Chondrocyte (in vitro differentiated cells): ENCODE data around the gene SHB. TPM values are rescaled to one million over a fixed set of nuclear protein-coding genes. Genes with fewer than 3 reads are reported as not detected.

Experiments
- DNase-seq: peaks from one replicate; pipeline ENCODE4 v3.0.0; 2021; ENCODE audit warnings: mixed read lengths, low spot score
- H3K27ac Mint-ChIP-seq: one replicate; pipeline ENCODE4 v1.8.0; 2021; ENCODE audit warnings: mild to moderate bottlenecking, moderate library complexity, mixed read lengths; ENCODE audit not compliant: unreplicated experiment
- H3K27me3 Mint-ChIP-seq: 2 replicates; pipeline ENCODE4 v1.8.0; 2021; ENCODE audit warnings: low read depth, mixed read lengths
- H3K36me3 Mint-ChIP-seq: 2 replicates; pipeline ENCODE4 v1.8.0; 2021; ENCODE audit warnings: low read depth, mixed read lengths
- H3K4me1 Mint-ChIP-seq: 2 replicates; pipeline ENCODE4 v1.8.0; 2021; ENCODE audit warnings: low read depth, mild to moderate bottlenecking, mixed read lengths
- H3K4me3 Mint-ChIP-seq: one replicate; pipeline ENCODE4 v1.8.0; 2021; ENCODE audit warnings: mild to moderate bottlenecking, moderate library complexity, mixed read lengths; ENCODE audit not compliant: unreplicated experiment
- H3K9me3 Mint-ChIP-seq: 2 replicates; pipeline ENCODE4 v1.8.0; 2021; ENCODE audit warnings: low read depth, mixed read lengths
- total RNA-seq: library from RNA; stranded (reverse); gene quantifications from 3 replicates; pipeline ENCODE4 v1.2.1, GENCODE V29; 2021
- TF ChIP-seq, protein P1 (sequence below): fragments of 200-600 bp; sonication (generic); IDR thresholded peaks from 2 replicates; pipeline ENCODE4 v1.5.0; 2021; ENCODE audit warnings: antibody characterized with exemption, mild to moderate bottlenecking, moderate library complexity

The SHB gene
- total RNA-seq, 1 donor from 2014 or later: 23.8 TPM

DNA sequence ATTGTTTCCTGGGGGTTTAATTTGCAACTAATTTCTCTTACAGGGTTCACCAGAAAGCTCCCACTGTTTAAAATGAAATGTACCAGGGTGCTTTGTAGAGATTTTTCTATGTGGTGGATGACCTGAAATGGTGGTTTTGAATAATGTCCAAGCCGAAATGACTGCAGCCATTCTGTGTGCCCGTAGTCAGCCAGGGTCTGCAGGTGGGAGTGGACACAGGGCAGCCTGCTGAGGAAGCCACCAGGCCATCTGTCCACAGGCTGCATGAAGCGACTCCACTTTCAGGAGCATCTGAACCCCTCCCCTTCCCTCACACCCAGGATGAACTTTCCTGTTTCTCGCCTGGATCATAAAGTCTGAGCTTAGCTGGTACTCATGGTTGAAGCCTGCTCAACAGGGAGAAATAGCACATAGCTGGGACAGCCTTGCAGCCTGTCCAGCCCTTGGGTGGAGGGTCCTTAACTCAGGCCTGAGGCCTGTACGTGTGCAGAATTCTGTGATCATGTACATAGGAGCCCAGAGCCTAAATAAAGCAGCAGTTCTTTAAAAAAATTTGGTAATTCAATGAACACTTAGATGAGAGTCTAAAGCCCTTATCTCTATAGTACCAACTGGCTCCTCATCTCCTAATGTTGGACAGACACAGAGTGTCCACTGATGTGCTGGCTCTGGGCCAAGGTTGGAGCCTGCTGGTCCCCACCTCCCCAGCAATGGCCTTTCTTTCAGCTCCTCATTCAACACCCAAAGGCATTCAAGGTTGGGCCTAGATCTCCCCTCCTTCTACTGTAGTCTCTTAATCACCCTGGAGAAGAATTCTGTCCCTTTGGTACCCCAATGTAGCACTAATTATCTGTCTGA is 72.8 kb downstream of the SHB start:
- peaks cover 2% of the 10 kb centered on the region for H3K36me3 Mint-ChIP-seq
- peaks cover 58% of the 10 kb centered on the region for H3K4me1 Mint-ChIP-seq
- H3K4me3 Mint-ChIP-seq: no peak overlapping the region

DNA sequence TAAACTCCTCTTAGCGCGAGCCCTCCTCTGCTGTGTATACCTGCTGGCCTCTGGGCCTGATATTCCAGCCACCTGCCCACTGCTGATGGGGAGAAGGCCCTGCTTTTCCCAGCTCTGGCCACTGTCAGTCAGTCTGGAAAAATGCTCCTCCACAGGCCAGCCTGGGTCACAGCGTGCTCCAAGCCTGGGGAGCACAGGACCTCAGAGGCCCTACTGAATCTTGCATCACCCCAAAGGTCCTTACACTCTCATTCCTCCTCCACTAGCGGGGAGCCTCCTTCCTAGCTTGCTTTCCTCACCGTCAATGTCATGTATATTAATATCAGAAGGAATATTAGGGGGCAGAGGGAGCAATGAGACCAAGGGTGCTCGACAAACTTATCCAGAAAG is 73.7 kb downstream of the SHB start:
- no peaks in the 10 kb centered on the region for H3K36me3 Mint-ChIP-seq
- peak overlapping the region; percentile 95 for H3K27ac Mint-ChIP-seq
- peaks cover 62% of the 10 kb centered on the region for H3K4me1 Mint-ChIP-seq
- H3K9me3 Mint-ChIP-seq: no peaks in the 10 kb centered on the region
- peak; percentile 50 for DNase-seq
- H3K27me3 Mint-ChIP-seq: no peaks in the 10 kb centered on the region
- TF ChIP-seq, protein P1, sequence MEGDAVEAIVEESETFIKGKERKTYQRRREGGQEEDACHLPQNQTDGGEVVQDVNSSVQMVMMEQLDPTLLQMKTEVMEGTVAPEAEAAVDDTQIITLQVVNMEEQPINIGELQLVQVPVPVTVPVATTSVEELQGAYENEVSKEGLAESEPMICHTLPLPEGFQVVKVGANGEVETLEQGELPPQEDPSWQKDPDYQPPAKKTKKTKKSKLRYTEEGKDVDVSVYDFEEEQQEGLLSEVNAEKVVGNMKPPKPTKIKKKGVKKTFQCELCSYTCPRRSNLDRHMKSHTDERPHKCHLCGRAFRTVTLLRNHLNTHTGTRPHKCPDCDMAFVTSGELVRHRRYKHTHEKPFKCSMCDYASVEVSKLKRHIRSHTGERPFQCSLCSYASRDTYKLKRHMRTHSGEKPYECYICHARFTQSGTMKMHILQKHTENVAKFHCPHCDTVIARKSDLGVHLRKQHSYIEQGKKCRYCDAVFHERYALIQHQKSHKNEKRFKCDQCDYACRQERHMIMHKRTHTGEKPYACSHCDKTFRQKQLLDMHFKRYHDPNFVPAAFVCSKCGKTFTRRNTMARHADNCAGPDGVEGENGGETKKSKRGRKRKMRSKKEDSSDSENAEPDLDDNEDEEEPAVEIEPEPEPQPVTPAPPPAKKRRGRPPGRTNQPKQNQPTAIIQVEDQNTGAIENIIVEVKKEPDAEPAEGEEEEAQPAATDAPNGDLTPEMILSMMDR: no peak
- H3K4me3 Mint-ChIP-seq: no peak overlapping the region

More for the DNA sequence above, 72.8 kb downstream of the SHB start:
- H3K27me3 Mint-ChIP-seq: no peaks in the 10 kb centered on the region
- TF ChIP-seq, protein P1: no peak
- DNase-seq: peak; percentile 49
- H3K27ac Mint-ChIP-seq: peak overlapping the region; percentile 95
- H3K9me3 Mint-ChIP-seq: no peaks in the 10 kb centered on the region

DNA sequence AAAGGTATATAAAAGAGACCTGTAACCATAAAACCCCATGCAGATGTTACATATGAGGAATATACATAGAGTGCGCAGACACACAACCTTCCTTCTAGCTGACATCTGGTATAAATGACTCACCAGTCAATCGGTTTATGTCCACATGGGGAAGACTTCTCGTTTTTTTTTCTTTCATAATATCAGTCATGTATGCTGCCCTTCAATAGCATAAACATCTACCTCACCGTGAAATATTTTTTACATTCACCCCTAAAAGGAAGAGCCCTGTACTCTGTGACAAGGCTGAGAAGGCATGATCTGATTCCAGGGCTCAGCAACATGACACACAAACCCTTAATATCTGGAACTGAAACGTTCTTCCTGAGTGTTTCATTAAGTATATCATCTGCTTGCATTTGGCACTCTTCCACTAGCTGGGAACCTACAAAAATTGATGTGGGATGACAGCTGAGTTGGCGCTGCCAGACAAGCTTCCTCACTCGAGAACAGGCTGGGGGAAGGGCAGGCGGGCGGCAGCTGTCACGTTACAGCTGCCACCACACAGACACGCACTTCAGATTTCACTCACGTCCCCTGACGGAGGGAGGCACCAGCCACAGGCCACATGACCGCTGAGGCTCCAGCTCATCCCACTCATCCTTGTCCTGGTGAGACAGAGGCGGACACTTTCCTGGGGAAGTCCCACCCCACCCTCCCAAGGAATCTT is 74.2 kb downstream of the SHB start:
- Mint-ChIP-seq H3K4me1 (peaks cover 63% of the 10 kb centered on the region), H3K9me3 (no peaks in the 10 kb centered on the region), H3K27me3 (no peaks in the 10 kb centered on the region), H3K4me3 (peak overlapping the region; percentile 62), H3K27ac (peak overlapping the region; percentile 95), H3K36me3 (no peaks in the 10 kb centered on the region)
- no peak for DNase-seq
- TF ChIP-seq, protein P1: peak; percentile 18

DNA sequence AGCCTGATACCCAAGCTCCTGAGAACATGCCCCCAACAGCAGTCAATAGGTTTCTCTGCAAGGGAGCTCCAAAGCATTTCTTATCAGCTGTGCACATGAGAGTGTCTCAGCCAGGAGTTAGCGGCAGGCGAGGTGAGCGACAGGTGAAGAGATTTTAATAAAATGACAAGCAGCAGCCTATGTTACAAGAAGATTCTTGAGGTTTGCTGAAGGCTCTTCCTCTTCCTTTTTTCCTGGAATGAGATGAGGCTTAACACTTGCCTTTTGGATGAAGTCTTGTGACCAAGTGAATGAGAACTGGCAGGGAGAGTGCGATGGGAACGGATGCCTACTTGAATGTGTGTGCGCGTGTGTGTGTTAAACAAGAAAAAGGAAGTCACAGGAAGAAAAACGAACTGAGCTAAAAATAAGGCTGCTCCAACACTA is 76.1 kb downstream of the SHB start:
- Mint-ChIP-seq H3K36me3 (no peaks in the 10 kb centered on the region), H3K4me3 (no peak overlapping the region), H3K27me3 (no peaks in the 10 kb centered on the region), H3K27ac (peak overlapping the region; percentile 61), H3K4me1 (peaks cover 57% of the 10 kb centered on the region), H3K9me3 (no peaks in the 10 kb centered on the region)
- DNase-seq: no peak
- TF ChIP-seq, protein P1: no peak

DNA sequence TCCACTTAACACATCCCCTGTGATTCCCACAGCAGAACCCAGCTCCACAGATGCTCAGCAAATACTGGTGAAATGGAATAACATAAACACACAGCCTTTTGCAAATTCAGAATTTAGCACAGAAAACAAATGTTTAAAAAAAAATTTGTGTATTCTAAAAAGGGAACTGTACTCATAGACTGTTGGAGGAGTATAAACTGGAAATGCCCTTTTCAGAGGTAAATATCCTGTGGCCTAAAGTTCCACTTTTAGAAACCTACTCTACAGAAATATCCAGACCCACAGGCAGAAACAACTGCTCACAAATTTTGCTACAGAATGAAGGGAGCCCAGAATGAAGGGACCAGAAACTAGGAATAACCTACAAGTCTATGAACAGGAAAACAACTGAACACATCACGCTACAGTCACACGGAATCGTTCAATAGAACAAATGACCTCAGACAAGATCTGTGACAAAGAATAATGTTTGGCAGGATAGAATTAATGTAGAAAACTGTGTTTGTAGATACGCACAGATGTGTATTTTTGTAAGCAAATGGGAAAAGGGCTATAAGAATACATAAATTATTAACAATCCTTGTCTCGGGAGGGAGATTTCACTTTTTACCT is 78.5 kb downstream of the SHB start:
- Mint-ChIP-seq H3K4me3 (no peak overlapping the region), H3K27ac (peak overlapping the region; percentile 52)
- DNase-seq: no peak

More for the DNA sequence above, 78.5 kb downstream of the SHB start:
- Mint-ChIP-seq H3K36me3 (no peaks in the 10 kb centered on the region), H3K4me1 (peaks cover 51% of the 10 kb centered on the region), H3K9me3 (no peaks in the 10 kb centered on the region), H3K27me3 (no peaks in the 10 kb centered on the region)
- TF ChIP-seq, protein P1: no peak
